Sciatic nerve (tissue), 2 donors: Measurements from ENCODE around the gene CIAO2A. TPM values are rescaled to one million over a fixed set of nuclear protein-coding genes. Genes with fewer than 3 reads are reported as not detected.

Experiments
- ATAC-seq: fragments of 200-7000 bp; cut with Tn5 transposase; one replicate; pipeline ENCODE4 v1.9.1; 2020; ENCODE audit warnings: mild to moderate bottlenecking, moderate library complexity
- DNase-seq: peaks from one replicate; pipeline ENCODE4 v3.0.0-alpha.2; 2020; ENCODE audit warnings: low spot score
- intact Hi-C: fragments of 100-400 bp; cut with DNase I; formaldehyde crosslinking; loops from one replicate; pipeline ENCODE4 v1.14.2; 2022
- total RNA-seq: library from RNA; stranded (reverse); fragmentation: NEBNext Ultra II Directional; extraction: Animal tissue kit (Norgen Biotek cat#: 25700); gene quantifications from one replicate; pipeline ENCODE4 v1.2.1, GENCODE V29; 2021
- donor health status: DM: no; HTN: no; CAD: no.
- donor health status: DM: no; HTN: no; CAD: no.

CIAO2A gene
- total RNA-seq, 1 donor from 2014 or later, result 26.3 TPM

DNA sequence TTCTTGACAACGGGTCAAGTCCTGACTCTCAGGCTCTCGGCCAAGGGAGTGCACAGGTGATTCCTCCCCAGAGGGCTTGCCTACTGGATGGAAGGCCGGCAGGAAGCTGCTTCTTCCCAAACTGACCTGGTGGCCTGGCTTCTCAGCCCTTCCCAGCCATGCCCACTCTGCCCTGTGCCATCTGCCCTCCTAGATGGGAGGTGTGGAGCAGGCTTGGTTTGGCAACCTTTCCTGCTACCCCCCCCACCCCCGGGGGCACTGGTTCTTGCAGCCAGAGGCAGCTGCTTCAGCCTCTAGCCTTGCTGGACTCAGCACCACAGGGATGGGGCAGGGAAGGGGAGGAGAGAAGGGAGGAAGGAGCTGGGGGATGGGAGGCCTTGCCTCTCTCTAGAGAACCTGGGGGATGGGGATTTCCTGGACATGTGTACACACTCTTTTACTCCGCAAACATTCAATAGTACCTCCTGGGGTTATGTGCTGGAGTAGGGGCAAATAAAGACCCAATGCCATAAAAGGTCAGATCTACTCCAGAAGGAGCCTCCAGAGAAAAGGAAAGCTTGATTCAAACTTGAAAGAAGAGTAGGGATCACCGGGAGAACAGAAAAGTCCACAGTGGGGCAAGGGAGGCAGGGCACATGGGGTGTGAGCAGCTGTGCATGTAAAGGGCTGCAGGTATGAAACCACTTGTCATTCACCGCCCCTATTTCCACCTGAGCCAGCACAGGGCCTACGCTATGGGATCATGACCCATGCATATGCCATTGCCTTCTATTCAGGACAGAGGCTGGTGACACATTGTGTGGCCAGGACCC, 43.2 kb downstream of the CIAO2A start:
- ATAC-seq (peak; percentile 59), DNase-seq (peak; percentile 69)
- intact Hi-C loops, result no loop called here

DNA sequence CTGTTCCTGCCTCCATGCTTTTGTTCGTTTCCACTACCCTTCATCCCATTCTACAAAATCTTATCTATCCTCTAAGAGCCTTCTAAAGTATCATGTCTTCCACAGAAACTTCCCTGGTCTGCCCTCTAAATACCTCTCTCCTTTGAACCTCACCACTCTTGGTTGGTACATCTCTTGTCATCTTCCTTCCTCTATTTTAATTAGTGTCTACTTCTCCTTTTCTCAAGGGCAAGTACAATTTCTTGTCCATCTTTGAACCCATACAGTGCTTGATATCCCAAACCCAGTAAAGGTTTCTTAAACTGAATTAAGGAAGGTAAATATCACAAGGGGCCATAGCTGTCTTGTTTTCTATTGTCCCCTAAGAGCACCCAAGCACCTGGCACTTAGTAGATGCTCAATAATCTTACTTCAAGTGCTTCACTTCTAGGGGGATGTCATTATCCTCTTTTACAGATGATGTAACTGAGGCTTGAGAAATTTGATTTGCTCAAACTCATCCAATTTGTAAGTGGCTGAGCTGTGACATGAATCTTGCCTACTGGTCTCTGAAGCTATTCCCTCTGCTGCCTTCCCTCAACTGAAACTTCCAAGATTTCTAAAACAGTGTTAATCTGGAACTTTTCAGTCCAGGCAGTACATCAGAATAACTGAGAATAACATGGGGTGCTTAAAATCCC, 44.7 kb downstream of the CIAO2A start:
- DNase-seq (no peak), ATAC-seq (no peak)
- intact Hi-C loops, result no loop called here

DNA sequence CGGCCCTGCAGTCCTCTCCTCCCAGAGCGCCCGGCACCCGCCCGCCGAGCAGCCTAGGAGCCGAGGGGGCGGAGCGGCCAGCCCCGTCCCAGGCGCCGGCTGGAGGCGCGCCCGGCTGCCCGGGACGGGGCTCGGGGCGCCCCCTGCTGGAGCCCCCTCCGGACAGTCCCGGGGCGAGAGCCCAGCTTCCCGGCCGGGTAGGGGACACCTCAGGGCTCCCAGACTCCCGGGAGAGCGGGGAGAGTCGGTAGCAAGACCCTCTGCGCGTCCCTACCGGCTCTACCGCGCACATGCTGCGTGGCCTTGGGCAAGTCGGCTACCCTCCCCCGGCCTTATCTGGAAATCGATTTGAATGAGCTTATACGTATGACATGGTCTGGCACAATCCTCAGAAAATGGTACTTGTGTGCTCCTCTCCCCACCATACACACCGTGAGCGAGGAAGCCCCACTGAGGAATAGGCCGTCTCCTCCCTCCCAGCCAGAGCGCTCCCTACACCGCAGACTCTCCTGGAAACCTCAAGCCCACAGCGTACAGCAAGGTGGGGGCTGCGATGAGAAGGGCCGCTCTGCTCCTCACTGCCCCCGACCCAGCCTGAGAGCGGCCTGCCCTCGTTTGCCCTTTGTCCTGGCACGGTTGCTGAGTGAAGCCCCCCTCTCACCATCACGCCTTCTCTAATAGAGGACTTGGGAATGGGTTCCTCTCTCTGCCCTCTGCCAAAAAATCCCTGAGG, 47.1 kb downstream of the CIAO2A start, which contains the start of gene DAPK2:
Gene DAPK2 (minus strand): TSS at position 65 of the 733 bp plus-strand sequence. CDS start 6,224 bp downstream, outside the sequence.
- DNase-seq (peak; percentile 77), ATAC-seq (peak; percentile 77)
- intact Hi-C loops, result no loop called here

DNA sequence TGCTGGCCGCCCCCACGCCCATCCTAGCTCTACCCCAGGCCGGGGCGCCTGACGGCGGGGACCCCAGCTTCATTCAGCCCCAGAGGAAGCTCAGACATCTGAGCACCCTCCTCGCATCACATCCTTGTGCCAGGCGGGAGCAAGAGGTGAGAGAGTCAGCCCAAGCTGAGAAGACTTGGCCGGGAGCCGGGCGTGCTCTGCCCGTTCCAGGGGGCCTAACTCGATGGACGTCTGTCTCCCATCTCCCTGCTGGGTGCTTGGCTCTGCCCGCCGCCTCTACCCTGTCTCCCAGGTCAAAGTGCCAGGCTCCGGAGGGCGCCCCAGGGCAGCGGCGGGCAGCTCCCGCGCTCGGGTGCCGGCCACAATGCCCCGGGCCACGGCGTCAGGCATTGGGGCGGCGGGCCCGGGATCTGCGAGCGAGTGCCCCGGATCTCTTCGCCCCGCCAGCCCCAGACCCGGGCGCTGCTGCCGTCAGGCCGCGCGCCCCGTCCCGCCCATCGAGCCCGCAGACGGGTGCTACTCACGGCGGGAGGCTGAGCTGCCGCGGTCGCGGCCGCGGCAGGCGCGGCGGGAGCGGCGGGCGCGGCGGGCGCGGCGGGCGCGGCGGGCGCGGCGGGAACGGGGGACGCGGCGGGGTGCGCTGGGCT, 47.7 kb downstream of the CIAO2A start:
- no peak for DNase-seq
- ATAC-seq, result no peak
- intact Hi-C loops, result no loop called here

DNA sequence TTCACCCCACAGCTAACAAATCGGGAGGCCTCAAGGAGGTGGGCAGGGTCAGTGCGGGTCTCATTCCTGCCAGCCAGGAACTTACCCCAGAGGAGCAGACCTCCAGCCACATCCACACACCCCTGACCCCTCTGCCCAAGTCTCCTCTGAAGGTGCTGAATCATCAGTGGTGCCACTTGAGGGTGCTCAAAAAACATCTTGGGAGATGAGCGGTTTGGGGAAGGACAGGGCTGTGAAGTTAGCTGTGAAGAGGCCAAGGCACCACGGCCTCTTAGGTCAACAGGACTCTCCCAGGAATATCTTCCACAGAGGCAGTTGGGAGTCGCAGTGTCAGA, 48.6 kb downstream of the CIAO2A start:
- intact Hi-C loops, result no loop called here
- DNase-seq, result no peak
- ATAC-seq, result peak; percentile 6

DNA sequence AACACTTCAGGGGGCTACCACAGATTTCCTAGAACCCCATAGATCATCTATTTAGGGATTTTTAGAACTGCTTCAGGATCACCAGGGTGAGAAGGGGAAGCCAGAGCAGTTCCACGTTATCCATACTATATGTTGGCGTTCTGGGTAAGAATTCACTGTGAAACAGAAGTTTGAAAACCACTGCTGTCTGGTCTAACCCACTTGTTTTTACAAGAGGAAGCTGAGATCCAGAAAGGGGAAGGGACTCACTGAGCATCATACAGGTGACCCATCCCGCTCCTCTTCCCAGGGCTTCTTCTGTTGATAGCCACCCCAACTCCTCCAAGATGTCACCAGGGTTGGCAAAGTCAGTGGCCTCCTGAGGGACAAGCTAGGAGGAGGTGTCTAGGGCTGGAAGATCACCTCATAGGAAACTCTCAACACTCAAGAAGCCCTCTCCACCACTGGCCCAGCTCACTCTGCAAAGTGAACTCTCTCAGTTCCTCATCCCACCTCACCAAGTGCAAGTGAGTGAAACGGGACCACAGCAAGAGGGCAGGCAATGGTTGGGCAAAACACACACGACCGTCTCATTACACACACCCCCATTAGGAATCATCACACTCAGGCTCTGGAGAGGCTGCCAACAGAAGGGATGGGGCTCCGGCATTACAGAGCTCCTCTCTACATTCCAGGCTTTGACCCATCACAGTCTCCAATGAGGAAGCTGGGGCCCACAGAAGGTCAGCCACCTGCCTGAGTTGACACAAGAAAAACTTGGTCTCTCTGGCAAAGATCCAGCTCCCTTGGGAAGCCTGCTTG, 49.1 kb downstream of the CIAO2A start:
- ATAC-seq, result peak; percentile 16
- intact Hi-C loops, result no loop called here
- no peak for DNase-seq

DNA sequence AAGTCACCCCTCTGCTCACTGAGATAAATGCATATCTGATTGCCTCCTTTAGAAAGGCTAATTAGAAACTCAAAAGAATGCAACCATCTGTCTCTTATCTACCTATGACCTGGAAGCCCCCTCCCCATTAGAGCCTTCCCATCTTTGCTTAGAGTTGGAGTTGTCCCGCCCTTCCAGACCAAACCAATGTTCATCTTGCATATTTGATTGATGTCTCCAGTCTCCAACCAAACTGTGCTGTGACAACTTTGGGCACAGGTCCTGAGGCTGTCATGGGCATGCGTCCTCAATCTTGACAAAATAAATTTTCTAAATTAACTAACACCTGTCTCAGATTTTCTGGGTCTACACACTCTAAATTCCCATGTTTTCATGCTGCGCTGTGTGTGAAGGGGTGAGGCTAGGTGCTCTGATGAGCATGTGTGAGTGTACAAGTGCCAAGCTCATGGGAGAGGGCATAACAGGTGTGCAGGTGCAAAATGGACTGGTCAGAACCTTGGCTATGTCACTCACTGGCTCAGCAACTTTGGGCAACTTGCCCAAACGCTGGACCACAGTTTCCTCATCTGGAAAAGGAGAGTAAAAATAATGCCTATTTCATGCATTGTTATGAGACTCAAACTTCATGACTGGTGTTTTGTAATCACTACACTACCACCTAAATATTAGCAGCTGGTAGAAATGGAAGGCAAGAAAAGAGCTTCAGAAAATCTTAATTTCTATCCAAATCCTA, 54.6 kb downstream of the CIAO2A start:
- ATAC-seq (no peak), DNase-seq (no peak)
- intact Hi-C loops, result no loop called here

DNA sequence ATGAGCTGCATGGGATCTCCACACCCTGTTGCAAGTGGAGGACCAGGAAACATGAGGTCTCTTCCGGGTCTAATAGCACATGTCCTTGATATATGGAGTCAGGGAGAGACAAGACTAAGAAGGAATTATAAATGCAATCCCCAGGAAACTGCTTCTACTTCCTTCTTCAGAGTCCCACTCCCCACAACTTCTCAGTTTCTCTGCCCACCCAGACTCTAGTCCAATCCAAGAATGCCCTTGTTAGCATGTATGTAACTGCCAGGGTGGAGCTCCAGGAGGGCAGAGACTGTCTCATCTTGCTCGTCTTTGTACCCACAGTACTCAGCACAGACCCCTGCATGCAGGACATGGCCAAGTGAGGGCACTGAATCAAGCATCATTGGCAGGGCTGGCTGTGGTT, 55.7 kb downstream of the CIAO2A start:
- intact Hi-C loops, result no loop called here
- ATAC-seq (no peak), DNase-seq (no peak)

DNA sequence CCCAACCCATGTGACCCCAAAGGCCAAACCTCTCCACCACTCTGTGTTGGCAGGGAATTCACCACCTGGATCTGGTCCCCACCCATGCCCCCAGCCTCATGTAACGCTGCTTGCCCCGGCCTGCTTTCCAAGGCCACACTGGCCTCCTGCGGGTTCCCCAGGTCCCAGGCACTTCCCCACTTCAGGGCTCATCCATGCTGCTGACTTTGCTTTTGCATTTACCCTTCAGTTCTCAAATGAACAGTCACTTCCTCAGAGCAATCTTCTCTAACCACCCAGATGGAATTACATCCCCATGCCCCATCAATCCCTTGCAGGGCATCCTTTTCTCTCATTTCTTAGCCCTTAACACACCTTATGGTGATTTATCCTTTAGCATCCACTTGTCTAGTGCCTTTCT, 56.5 kb downstream of the CIAO2A start:
- DNase-seq (no peak), ATAC-seq (peak; percentile 32)
- intact Hi-C loops, result no loop called here

DNA sequence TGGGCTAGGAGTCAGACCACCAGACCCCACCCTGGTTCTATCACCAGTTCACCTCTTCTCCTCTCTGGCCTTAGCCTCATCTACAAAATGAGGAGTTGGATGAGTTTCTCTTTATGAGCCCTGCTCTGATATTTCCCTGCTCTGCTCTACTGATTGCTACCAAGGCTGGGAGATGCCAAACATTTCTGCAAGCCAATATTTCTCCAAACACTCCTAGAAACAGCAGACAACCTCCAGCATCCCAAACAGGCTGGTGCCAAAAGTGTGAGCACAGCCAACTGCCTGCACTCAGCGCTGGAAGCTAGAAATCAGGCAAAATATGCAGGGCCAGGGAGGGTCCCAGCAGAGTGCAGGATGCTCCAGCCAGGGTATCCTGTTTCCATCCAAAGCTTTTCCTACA, 58.1 kb downstream of the CIAO2A start:
- DNase-seq (no peak), ATAC-seq (no peak)
- intact Hi-C loops, result no loop called here

DNA sequence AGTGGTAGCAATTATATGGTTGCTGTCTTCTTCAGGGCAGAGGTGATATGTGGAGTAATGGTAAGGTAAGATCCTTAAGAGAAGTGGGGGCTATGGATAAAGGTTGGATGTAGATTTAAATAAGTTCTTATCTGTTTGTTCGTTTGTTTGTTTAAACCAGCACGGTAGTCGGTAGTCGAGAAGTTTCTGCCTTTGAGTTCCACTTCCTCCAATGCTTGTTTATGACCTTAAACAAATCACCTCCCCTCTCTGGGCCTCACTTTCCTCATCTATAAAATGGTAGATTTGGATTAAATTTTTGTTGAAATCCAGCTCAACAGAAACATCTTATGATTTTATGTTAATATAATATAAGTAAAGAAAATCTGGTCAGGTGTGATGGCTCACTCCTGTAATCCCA, 59.1 kb downstream of the CIAO2A start:
- DNase-seq (no peak), ATAC-seq (no peak)
- intact Hi-C loops, result no loop called here

DNA sequence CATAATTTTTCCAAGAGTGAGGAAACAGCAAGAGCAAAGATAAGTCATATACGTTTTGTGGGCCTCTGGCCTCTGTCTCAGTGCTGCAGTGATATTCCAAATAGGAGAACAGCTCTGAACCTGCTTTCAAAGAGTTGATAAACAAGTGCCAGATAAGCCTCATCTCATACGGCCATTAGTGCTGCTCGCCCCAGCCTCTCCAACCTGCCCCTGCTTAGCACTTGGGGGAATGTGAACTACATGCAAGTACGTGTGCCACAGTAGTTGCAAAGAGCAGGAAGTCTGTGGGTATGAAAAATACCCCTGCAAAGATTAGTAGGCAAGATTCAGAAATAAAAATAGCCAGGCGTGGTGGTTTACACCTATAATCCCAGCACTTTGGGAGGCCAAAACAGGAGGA, 61.3 kb downstream of the CIAO2A start:
- no peak for DNase-seq
- no peak for ATAC-seq

DNA sequence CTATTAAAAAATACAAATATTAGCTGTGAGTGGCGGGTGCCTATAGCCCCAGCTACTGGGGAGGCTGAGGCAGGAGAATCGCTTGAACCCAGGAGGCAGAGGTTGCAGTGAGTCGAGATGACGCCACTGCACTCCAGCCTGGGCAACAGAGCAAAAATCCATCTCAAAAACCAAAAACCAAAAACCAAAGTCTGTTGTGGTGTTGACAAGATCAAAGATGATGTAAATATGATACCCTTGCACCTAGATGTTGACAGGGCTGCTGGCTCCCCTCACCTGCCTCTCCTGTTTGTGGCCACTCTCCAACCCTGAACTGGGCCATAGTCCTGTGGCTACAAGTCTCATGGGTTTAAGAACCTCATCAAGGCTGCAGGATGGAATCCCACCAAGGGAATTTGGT, 63.5 kb downstream of the CIAO2A start:
- DNase-seq (no peak), ATAC-seq (no peak)

More for the DNA sequence above, 61.3 kb downstream of the CIAO2A start:
- intact Hi-C loops, result no loop called here

DNA sequence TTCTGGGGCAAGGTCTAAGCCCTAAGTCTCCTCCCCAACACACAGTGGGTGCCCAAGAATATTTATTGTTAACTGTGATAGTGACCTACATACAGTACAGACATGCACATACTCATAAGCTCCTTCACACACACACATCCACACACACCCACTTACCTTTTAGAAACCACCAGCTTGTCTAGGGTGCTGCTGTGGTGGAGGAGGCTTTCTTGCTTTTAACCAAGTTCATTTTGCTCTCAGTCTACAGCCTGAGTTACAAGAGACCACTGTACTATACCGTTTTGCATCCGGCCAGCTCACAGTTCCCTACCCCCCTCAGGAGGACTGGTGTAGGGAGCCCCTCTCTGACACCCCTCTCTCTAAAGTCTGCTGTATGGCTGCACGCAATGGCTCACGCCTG, 64.0 kb downstream of the CIAO2A start:
- DNase-seq, result no peak
- intact Hi-C loops, result no loop called here
- ATAC-seq, result no peak

More for the DNA sequence above, 63.5 kb downstream of the CIAO2A start:
- intact Hi-C loops, result no loop called here

DNA sequence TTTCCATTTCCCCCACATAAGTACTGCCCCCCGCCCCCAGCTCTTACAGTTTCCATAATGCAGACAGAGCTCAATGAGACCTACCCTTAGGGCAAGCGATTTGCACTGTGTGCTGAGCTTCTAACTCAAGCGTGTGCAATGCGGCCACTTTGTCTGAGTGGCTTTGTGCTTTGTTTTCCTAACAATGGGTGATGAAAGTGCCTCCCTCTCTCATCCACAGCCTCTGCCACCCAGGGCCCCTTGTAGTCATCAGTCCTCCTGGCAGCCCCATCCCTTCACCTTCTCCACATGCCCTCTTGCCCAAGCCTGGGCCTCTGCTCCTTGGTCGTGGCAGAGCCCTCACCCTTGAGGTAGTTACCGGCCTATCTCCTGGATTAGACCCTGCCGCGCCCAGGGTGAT, 64.5 kb downstream of the CIAO2A start:
- intact Hi-C loops, result no loop called here
- DNase-seq (no peak), ATAC-seq (no peak)

DNA sequence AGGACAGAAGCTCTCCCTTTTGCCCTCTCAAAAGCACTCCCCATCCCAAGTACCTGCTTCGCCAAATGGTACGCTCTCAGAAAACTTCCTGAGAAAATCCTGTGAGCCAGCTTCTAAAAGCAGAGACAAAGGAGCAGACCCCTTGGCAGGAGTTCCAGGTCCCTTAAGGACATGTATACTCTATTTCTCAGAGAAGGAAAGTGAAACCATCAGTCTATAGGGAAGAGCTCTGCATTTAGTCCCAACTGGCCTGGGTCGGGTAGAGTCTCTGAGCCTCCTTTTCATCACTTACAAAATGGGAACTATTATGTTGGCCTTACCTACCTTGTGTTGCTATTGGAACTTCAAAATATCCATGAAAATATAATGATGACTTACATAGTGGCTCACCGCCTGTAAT, 67.0 kb downstream of the CIAO2A start:
- intact Hi-C loops, result no loop called here
- ATAC-seq (no peak), DNase-seq (no peak)

DNA sequence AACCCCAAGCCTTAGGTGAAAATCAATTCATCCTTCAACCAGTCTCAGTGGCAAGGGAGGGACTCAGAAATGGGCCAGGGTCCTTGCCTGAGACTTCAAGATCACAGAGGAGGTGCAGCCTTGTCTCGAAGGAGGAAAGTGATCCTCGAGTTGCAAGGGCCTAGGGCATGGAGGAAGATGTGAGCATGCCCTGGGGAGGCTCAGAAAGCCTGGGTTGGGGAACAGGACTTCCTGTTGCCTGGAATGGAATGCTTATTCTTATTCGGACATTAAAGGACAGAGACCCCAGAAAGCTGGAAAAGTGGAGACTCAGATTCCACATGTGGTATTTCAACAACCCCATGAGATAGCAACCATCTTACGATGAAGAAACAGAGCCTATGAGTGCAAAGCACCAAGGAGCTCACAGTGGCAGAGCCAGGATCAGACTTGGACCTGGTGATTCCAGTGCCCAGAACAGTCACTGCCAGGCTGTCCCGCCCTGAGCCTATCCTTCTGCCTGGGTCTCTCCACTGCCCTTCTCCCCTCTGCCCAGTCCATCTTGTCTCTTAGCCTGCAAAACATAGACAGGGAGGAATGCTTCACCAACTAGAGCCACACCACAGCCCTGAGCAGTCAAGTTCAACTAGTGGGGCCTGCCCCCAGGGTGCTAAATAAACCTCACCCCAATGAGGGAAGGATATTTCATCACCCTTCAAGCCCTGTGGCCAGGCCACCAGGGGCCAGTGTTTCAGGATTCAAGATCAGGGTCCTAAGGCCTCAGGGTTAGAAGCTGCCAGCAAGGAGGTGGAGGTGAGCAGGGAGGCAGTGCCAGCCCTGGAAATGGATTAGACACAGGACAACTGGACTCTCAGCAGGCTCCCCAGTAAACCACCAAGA, 69.2 kb downstream of the CIAO2A start:
- intact Hi-C loops, result no loop called here
- DNase-seq, result no peak
- peak; percentile 26 for ATAC-seq
